Astrocyte (in vitro differentiated cells and primary cell): ENCODE results near the gene EXOC6. TPM values are rescaled to one million over a fixed set of nuclear protein-coding genes. Genes with fewer than 3 reads are reported as not detected.
A peak's percentile ranks its signal among the peaks of the same experiment; 100 is the strongest.

Experiments
- DNase-seq: peaks from one replicate; pipeline ENCODE4 v3.0.0-alpha.2; 2010; ENCODE audit warnings: low read depth
- FAIRE-seq: peaks from 2 replicates; lab custom pipeline; 2011; peaks lifted over from hg19 to GRCh38; lab: Jason Lieb, UNC
- H2AFZ ChIP-seq: 2 replicates; pipeline ENCODE4 v1.6.0; 2012; ENCODE audit warnings: low read depth, low read length, inconsistent platforms
- H3K27ac ChIP-seq: 2 replicates; pipeline ENCODE4 v1.5.1; 2011; ENCODE audit warnings: low read depth, low read length, inconsistent platforms
- H3K27me3 ChIP-seq: 2 replicates; pipeline ENCODE4 v1.6.0; 2011; ENCODE audit warnings: low read length, inconsistent platforms; ENCODE audit not compliant: insufficient read depth
- H3K36me3 ChIP-seq: 2 replicates; pipeline ENCODE4 v1.5.1; 2011; ENCODE audit warnings: low read length, inconsistent platforms; ENCODE audit not compliant: insufficient read depth
- H3K4me1 ChIP-seq: 2 replicates; pipeline ENCODE4 v1.5.1; 2011; ENCODE audit warnings: low read length, inconsistent platforms; ENCODE audit not compliant: insufficient read depth
- H3K4me2 ChIP-seq: 2 replicates; pipeline ENCODE4 v1.6.0; 2012; ENCODE audit warnings: low read length, inconsistent platforms
- H3K4me3 ChIP-seq: 2 replicates; pipeline ENCODE4 v1.5.1; 2011; ENCODE audit warnings: low read depth, mild to moderate bottlenecking, low read length, inconsistent platforms; ENCODE audit not compliant: insufficient read depth
- H3K79me2 ChIP-seq: 2 replicates; pipeline ENCODE4 v1.6.0; 2012; ENCODE audit warnings: mild to moderate bottlenecking, low read length, inconsistent platforms; ENCODE audit not compliant: insufficient read depth
- H3K9ac ChIP-seq: 2 replicates; pipeline ENCODE4 v1.6.0; 2012; ENCODE audit warnings: mild to moderate bottlenecking, low read length, inconsistent platforms
- H3K9me3 ChIP-seq: 2 replicates; pipeline ENCODE4 v1.5.1; 2012; ENCODE audit warnings: low read depth, mild to moderate bottlenecking, low read length, inconsistent platforms; ENCODE audit not compliant: insufficient read depth
- H4K20me1 ChIP-seq: 2 replicates; pipeline ENCODE4 v1.6.0; 2012; ENCODE audit warnings: low read length, inconsistent platforms; ENCODE audit not compliant: insufficient read depth
- H3K27ac Mint-ChIP-seq: one replicate; pipeline ENCODE4 v1.8.0; 2021; ENCODE audit warnings: mild to moderate bottlenecking, mixed read lengths; ENCODE audit not compliant: unreplicated experiment
- H3K27me3 Mint-ChIP-seq: one replicate; pipeline ENCODE4 v1.8.0; 2021; ENCODE audit warnings: low read depth, mixed read lengths; ENCODE audit not compliant: unreplicated experiment
- H3K36me3 Mint-ChIP-seq: one replicate; pipeline ENCODE4 v1.8.0; 2021; ENCODE audit warnings: low read depth, mixed read lengths; ENCODE audit not compliant: unreplicated experiment
- H3K4me1 Mint-ChIP-seq: one replicate; pipeline ENCODE4 v1.8.0; 2021; ENCODE audit warnings: low read depth, mixed read lengths; ENCODE audit not compliant: unreplicated experiment
- H3K4me3 Mint-ChIP-seq: one replicate; pipeline ENCODE4 v1.8.0; 2021; ENCODE audit warnings: mild to moderate bottlenecking, moderate library complexity, mixed read lengths; ENCODE audit not compliant: unreplicated experiment
- H3K9me3 Mint-ChIP-seq: one replicate; pipeline ENCODE4 v1.8.0; 2021; ENCODE audit warnings: mild to moderate bottlenecking, mixed read lengths; ENCODE audit not compliant: unreplicated experiment
- CTCF ChIP-seq: IDR thresholded peaks from 2 replicates; pipeline ENCODE4 v1.5.1; 2011; ENCODE audit warnings: low read depth, mild to moderate bottlenecking, inconsistent platforms, low read length, moderate library complexity; ENCODE audit not compliant: insufficient read depth
- EZH2 ChIP-seq: IDR thresholded peaks from 2 replicates; pipeline ENCODE4 v1.6.1; 2012; ENCODE audit warnings: mild to moderate bottlenecking, low read length, inconsistent platforms; ENCODE audit not compliant: insufficient read depth
- total RNA-seq: library from RNA; stranded (reverse); gene quantifications from 2 replicates; pipeline ENCODE4 v1.2.1, GENCODE V29; 2021

The EXOC6 gene
- total RNA-seq, 1 donor from 2014 or later: 4.9 TPM

- no peak for TF ChIP-seq EZH2
- TF ChIP-seq CTCF: no peak
- no peak overlapping the region for H3K4me2 ChIP-seq
- H3K4me3 Mint-ChIP-seq: no peak overlapping the region
- H3K9me3 ChIP-seq: no peaks in the 10 kb centered on the region
- H3K9ac ChIP-seq: no peak overlapping the region
- H3K36me3 ChIP-seq: no peaks in the 10 kb centered on the region
- H3K4me1 ChIP-seq: peaks cover 23% of the 10 kb centered on the region
- no peak overlapping the region for H3K27ac Mint-ChIP-seq
- H3K4me1 Mint-ChIP-seq: peaks cover 21% of the 10 kb centered on the region
- no peak overlapping the region for H2AFZ ChIP-seq
- H4K20me1 ChIP-seq: no peaks in the 10 kb centered on the region
- DNase-seq: no peak
- peaks cover 67% of the 10 kb centered on the region for H3K27me3 Mint-ChIP-seq
- H3K9me3 Mint-ChIP-seq: peaks cover 2% of the 10 kb centered on the region
- peaks cover 66% of the 10 kb centered on the region for H3K27me3 ChIP-seq
- no peak overlapping the region for H3K4me3 ChIP-seq
- H3K27ac ChIP-seq: no peak overlapping the region
- H3K36me3 Mint-ChIP-seq: peaks cover 4% of the 10 kb centered on the region
- no peak for FAIRE-seq
- H3K79me2 ChIP-seq: no peaks in the 10 kb centered on the region
Observed at GRCh38 chr10:93076871-93077270, 228.6 kb downstream of the EXOC6 start.

GRCh38 chr10:93077860-93078337 lies 229.6 kb downstream of the EXOC6 start:
- Histone ChIP-seq H3K4me1 (peaks cover 18% of the 10 kb centered on the region), H4K20me1 (no peaks in the 10 kb centered on the region), H3K79me2 (no peaks in the 10 kb centered on the region), H3K27ac (no peak overlapping the region), H3K9me3 (no peaks in the 10 kb centered on the region), H3K36me3 (no peaks in the 10 kb centered on the region), H3K4me2 (no peak overlapping the region), H2AFZ (no peak overlapping the region), H3K9ac (no peak overlapping the region), H3K27me3 (peaks cover 57% of the 10 kb centered on the region), H3K4me3 (no peak overlapping the region)
- no peak for FAIRE-seq
- H3K4me1 Mint-ChIP-seq: peaks cover 18% of the 10 kb centered on the region
- peaks cover 4% of the 10 kb centered on the region for H3K36me3 Mint-ChIP-seq
- H3K4me3 Mint-ChIP-seq: no peak overlapping the region
- no peak for TF ChIP-seq CTCF
- TF ChIP-seq EZH2: no peak
- peaks cover 60% of the 10 kb centered on the region for H3K27me3 Mint-ChIP-seq
- H3K9me3 Mint-ChIP-seq: peaks cover 2% of the 10 kb centered on the region
- no peak overlapping the region for H3K27ac Mint-ChIP-seq
- DNase-seq: no peak

GRCh38 chr10:93079663-93080349 lies 231.5 kb downstream of the EXOC6 start:
- FAIRE-seq: no peak
- DNase-seq: no peak
- Histone ChIP-seq H3K27ac (no peak overlapping the region), H3K27me3 (peaks cover 40% of the 10 kb centered on the region), H3K9ac (peak overlapping the region; percentile 48), H3K4me1 (peaks cover 12% of the 10 kb centered on the region), H3K36me3 (no peaks in the 10 kb centered on the region), H3K79me2 (no peaks in the 10 kb centered on the region), H3K9me3 (no peaks in the 10 kb centered on the region), H4K20me1 (no peaks in the 10 kb centered on the region), H2AFZ (peak overlapping the region; percentile 60), H3K4me2 (peak overlapping the region; percentile 55), H3K4me3 (no peak overlapping the region)
- Mint-ChIP-seq H3K9me3 (peaks cover 4% of the 10 kb centered on the region), H3K36me3 (peaks cover 4% of the 10 kb centered on the region), H3K27ac (peak overlapping the region; percentile 75), H3K4me1 (peaks cover 15% of the 10 kb centered on the region), H3K4me3 (no peak overlapping the region), H3K27me3 (peaks cover 52% of the 10 kb centered on the region)
- TF ChIP-seq CTCF (no peak), EZH2 (no peak)
